ENCODE data around the gene GNAT2.

DNA sequence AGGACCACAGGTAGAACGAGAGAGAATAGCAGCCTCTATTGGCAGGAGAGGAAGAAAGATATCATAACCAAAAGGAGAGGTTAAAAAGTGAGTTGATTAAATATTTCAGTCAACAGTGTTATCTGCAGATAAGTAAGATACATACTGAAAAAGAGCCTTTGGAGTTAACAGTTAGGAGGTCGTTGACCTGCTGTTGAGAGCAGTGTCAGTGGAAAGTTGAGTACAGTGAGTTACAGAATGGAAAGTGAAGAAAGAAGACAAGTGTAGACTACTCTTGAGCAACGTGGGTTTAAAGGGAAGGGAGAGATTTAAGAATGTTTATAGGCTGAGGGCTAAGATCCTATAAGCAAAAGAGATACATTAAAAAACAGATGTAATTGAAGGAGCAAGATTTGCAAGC is 30.2 kb downstream of the GNAT2 start:
- no peak for TF ChIP-seq CTCF (IDR thresholded peaks at IDR 0.05; ENCODE audit: low read depth, low read length, poor library complexity, severe bottlenecking)
- TF ChIP-seq EZH2phosphoT487 (IDR thresholded peaks at IDR 0.05; ENCODE audit: borderline replicate concordance, low read length), result no peak
